M059J (cell line): Measurements from ENCODE around the gene CENPE. TPM values are rescaled to one million over a fixed set of nuclear protein-coding genes. Genes with fewer than 3 reads are reported as not detected.

Source experiments
- DNase-seq: peaks from one replicate; pipeline ENCODE4 v3.0.0-alpha.2; 2012; ENCODE audit warnings: low read depth
- total RNA-seq: library from RNA; depleted of rRNA; stranded (reverse); fragments of >200 nt; shearing (Covaris generic); gene quantifications from 2 replicates; pipeline ENCODE4 v1.2.3, GENCODE V29; 2014

The CENPE gene
- total RNA-seq, 1 experiment from 2014 or later: 15.9 TPM

- no peak for DNase-seq
These were observed 72.0 kb downstream of the CENPE start for GRCh38 chr4:103126126-103126525.

- DNase-seq: no peak
These were observed 75.0 kb downstream of the CENPE start for GRCh38 chr4:103123114-103123513.

- no peak for DNase-seq
These were observed 80.0 kb downstream of the CENPE start for GRCh38 chr4:103118166-103118565.

GRCh38 chr4:103111598-103111997 is 86.5 kb downstream of the CENPE start:
- no peak for DNase-seq

- DNase-seq: no peak
These were observed 89.6 kb downstream of the CENPE start for GRCh38 chr4:103108542-103108941.

- no peak for DNase-seq
These were observed 92.4 kb downstream of the CENPE start for GRCh38 chr4:103105558-103106356.

- DNase-seq: no peak
These were observed 93.3 kb downstream of the CENPE start for GRCh38 chr4:103104886-103105285.

- DNase-seq: no peak
These were observed 97.5 kb downstream of the CENPE start for GRCh38 chr4:103100691-103101090.

GRCh38 chr4:103099691-103100392 is 98.3 kb downstream of the CENPE start, which contains the start of gene BDH2:
BDH2 (minus strand) TSS chr4:103099834; CDS start chr4:103096254, 3,580 bp downstream.
- peak; percentile 89 for DNase-seq

GRCh38 chr4:103098756-103099440 is 99.2 kb downstream of the CENPE start:
- no peak for DNase-seq

- no peak for DNase-seq
These were observed 99.8 kb downstream of the CENPE start for GRCh38 chr4:103098341-103098740.

- DNase-seq: no peak
These were observed 101.0 kb downstream of the CENPE start for GRCh38 chr4:103097112-103097511.

GRCh38 chr4:103095080-103095479 is 103.1 kb downstream of the CENPE start:
- no peak for DNase-seq

- DNase-seq: no peak
These were observed 105.9 kb downstream of the CENPE start for GRCh38 chr4:103092245-103092644.

- DNase-seq: peak; percentile 60
These were observed 106.4 kb downstream of the CENPE start for GRCh38 chr4:103091601-103092223.

GRCh38 chr4:103089481-103089880 is 108.7 kb downstream of the CENPE start:
- DNase-seq: no peak

GRCh38 chr4:103086551-103086950 is 111.6 kb downstream of the CENPE start:
- DNase-seq: no peak

- DNase-seq: no peak
These were observed 112.5 kb downstream of the CENPE start for GRCh38 chr4:103085555-103086196.

- DNase-seq: no peak
These were observed 118.5 kb downstream of the CENPE start for GRCh38 chr4:103079621-103080020.

GRCh38 chr4:103076747-103077347 is 121.3 kb downstream of the CENPE start, which contains the start of gene SLC9B2:
SLC9B2 (minus strand) TSS chr4:103076761; CDS start chr4:103067550, 9,211 bp downstream.
- DNase-seq: no peak
